Neutrophil (primary cell): ENCODE measurements around the gene DACH1.

Source experiments
- H3K27ac ChIP-seq: fragments of 200-600 bp; sonication (generic); 2 replicates; pipeline ENCODE4 v1.5.1; 2016; ENCODE audit warnings: mild to moderate bottlenecking, moderate library complexity
- H3K27me3 ChIP-seq: fragments of 200-600 bp; sonication (generic); 2 replicates; pipeline ENCODE4 v1.6.0; 2016; ENCODE audit warnings: mild to moderate bottlenecking
- H3K36me3 ChIP-seq: fragments of 200-600 bp; sonication (generic); 2 replicates; pipeline ENCODE4 v1.5.1; 2017
- H3K4me1 ChIP-seq, 2 experiments: fragments of 200-600 bp in 1 of 2; sonication (generic) in 1 of 2; 1 replicate in 1 of 2; 2 replicates in 1 of 2; pipeline versions ENCODE4 v1.5.1 to v1.6.1; 2013 to 2016; ENCODE audit warnings: low read depth in 1 of 2, low read length in 1 of 2, mild to moderate bottlenecking in 1 of 2, moderate library complexity in 1 of 2; ENCODE audit not compliant: control insufficient read depth in 1 of 2, insufficient read depth in 1 of 2
- H3K4me3 ChIP-seq, 2 experiments: fragments of 200-600 bp in 1 of 2; sonication (generic) in 1 of 2; 1 replicate in 1 of 2; 2 replicates in 1 of 2; pipeline ENCODE4 v1.5.1; 2013 to 2016; ENCODE audit warnings: low read depth in 1 of 2, low read length in 1 of 2, mild to moderate bottlenecking in 1 of 2, moderate library complexity in 1 of 2
- H3K9me3 ChIP-seq: fragments of 200-600 bp; sonication (generic); 2 replicates; pipeline ENCODE4 v1.5.1; 2016
- TF ChIP-seq, protein P1 (sequence below): fragments of 200-600 bp; sonication (generic); IDR thresholded peaks from 2 replicates; pipeline ENCODE4 v1.5.1; 2016; ENCODE audit warnings: antibody characterized with exemption

DACH1 gene

DNA sequence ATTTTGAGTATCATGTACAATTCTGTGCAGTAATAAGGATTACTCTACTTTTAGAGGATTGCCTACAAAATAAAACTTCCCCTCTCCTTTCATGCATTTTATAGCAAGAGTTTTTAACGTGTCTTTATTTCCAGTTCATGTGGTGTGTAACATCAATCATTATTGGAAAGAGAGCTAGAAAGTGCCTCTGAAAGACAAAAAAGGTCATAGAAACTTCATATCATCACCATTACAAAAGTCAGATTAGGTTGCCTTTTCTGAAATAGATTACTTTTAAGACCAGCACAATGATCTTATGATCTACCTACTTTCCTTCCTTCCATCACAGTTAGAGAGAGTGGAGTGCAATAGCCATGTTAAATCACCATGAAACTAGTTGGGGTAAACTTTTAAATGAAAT, 12.6 kb downstream of the DACH1 start:
- no peaks in the 10 kb centered on the region for H3K9me3 ChIP-seq
- TF ChIP-seq, protein P1, sequence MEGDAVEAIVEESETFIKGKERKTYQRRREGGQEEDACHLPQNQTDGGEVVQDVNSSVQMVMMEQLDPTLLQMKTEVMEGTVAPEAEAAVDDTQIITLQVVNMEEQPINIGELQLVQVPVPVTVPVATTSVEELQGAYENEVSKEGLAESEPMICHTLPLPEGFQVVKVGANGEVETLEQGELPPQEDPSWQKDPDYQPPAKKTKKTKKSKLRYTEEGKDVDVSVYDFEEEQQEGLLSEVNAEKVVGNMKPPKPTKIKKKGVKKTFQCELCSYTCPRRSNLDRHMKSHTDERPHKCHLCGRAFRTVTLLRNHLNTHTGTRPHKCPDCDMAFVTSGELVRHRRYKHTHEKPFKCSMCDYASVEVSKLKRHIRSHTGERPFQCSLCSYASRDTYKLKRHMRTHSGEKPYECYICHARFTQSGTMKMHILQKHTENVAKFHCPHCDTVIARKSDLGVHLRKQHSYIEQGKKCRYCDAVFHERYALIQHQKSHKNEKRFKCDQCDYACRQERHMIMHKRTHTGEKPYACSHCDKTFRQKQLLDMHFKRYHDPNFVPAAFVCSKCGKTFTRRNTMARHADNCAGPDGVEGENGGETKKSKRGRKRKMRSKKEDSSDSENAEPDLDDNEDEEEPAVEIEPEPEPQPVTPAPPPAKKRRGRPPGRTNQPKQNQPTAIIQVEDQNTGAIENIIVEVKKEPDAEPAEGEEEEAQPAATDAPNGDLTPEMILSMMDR: no peak
- H3K4me3 ChIP-seq: no peak overlapping the region
- no peaks in the 10 kb centered on the region for H3K36me3 ChIP-seq
- no peak overlapping the region for H3K27ac ChIP-seq
- H3K27me3 ChIP-seq: no peaks in the 10 kb centered on the region
- peaks cover 5 to 33% of the 10 kb centered on the region in 2 experiments for H3K4me1 ChIP-seq

DNA sequence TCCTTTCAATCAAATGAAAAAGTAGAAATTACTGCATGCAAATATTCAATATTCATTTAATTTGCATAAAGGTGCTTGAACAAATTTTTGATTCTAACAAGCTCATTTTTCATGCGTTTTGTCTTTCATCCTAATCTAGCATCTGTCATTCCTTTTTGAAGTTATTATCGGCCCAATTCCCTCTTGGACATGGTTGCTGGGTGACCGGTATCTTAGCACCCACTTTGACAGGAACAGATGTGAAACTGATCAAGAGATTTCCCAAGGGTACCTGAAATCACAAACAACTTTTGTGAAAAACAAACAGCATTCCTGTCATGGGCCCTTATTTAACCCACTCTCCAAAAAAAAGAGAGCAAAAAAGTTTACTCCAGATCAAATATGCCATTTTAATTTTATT, 13.3 kb downstream of the DACH1 start:
- Histone ChIP-seq H3K4me3 (no peak overlapping the region), H3K27me3 (no peaks in the 10 kb centered on the region)
- TF ChIP-seq, protein P1: no peak

DNA sequence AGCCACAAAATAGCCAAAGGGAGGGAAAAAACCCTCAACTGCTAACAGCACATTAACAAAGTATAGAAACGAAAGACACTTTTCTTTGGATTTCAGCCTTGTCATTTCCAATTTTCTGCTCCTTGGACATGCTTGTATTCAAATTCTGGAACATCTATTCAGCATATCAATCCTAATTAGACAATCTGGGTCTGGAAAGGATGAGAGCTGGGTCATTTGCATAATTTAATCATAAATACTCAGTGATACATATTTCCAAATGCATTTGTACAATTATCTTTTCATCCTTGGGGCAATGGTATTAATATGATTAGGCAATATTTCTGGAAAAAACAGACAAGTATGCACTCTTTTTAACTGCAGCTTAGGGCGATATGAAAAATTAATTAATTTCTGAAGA, 14.3 kb downstream of the DACH1 start:
- TF ChIP-seq, protein P1: no peak

More for the DNA sequence above, 13.3 kb downstream of the DACH1 start:
- Histone ChIP-seq H3K4me1 (peaks cover 10 to 35% of the 10 kb centered on the region in 2 experiments), H3K9me3 (no peaks in the 10 kb centered on the region), H3K27ac (no peak overlapping the region), H3K36me3 (no peaks in the 10 kb centered on the region)

DNA sequence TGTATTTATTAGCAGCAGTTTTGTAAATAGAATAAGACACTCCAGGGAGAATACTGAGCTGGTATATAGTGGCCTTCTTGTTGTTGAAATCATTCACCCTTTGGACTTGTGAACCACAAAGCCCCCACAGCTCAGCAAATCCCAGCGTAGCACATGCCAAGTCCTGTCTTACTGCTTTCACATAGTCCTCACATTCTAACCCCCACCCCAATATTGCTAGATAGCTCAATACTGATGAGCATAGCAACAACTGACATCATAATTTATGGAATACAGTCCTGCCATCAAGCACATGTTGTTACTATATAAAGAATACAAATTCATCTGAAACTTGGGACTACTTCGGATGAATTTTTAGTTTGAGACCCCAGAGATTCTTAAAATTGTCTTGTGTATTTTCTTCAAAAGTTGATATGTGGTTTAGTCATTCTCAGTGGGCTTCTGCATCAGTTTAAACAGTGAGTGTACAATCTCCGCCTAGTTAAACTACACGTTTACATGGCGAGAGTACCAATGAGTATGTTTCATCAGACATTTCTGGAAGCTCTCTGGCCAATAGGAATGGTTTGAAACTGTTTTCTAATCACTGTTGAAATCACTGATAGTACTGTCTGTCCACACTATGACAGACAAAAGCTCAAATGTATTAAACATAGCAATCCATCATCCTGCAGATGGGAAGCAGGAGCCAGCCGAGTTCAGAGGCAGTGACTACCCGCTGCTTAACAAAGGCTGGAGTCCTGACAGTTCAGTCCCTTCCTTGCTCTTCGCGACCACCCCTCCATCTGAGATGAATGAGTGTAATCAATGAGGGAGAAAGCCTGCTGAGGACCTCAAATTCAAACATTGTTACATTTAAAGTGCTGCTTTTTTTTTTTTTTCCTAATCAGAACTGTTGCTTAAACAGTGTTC, 15.2 kb downstream of the DACH1 start:
- no peak overlapping the region for H3K4me3 ChIP-seq
- TF ChIP-seq, protein P1: no peak
- H3K4me1 ChIP-seq: peaks cover 10 to 25% of the 10 kb centered on the region in 2 experiments
- H3K36me3 ChIP-seq: no peaks in the 10 kb centered on the region
- no peaks in the 10 kb centered on the region for H3K9me3 ChIP-seq
- H3K27me3 ChIP-seq: no peaks in the 10 kb centered on the region
- H3K27ac ChIP-seq: no peak overlapping the region

More for the DNA sequence above, 14.3 kb downstream of the DACH1 start:
- H3K4me3 ChIP-seq: no peak overlapping the region
- H3K27me3 ChIP-seq: no peaks in the 10 kb centered on the region
- no peak overlapping the region for H3K27ac ChIP-seq
- no peaks in the 10 kb centered on the region for H3K36me3 ChIP-seq
- peaks cover 10 to 27% of the 10 kb centered on the region in 2 experiments for H3K4me1 ChIP-seq
- H3K9me3 ChIP-seq: no peaks in the 10 kb centered on the region

DNA sequence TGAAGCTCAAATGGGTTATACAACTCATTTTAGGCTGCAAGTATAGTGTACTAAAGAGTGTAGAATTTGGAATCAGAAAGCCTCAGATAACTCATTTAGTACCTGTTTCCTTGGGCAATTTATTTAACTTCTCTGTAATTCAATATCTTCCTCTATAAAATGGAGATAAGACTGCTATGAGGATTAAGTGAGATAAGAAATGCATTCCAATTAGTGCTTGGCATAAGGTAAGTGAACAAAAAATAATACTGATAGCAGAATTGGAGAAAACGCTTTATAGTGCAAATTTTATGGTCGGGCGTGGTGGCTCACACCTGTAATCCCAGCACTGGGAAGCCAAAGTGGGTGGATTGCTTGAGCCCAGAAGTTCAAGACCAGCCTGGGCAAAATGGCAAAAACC, 25.0 kb downstream of the DACH1 start:
- TF ChIP-seq, protein P1: no peak
- H3K36me3 ChIP-seq: no peaks in the 10 kb centered on the region
- no peak overlapping the region for H3K27ac ChIP-seq

More for the DNA sequence above, 25.0 kb downstream of the DACH1 start:
- H3K4me3 ChIP-seq: no peak overlapping the region
- no peaks in the 10 kb centered on the region for H3K9me3 ChIP-seq
- H3K4me1 ChIP-seq: peaks cover 0 to 6% of the 10 kb centered on the region in 2 experiments
- no peaks in the 10 kb centered on the region for H3K27me3 ChIP-seq
